HG03064 (cell line): ENCODE measurements around the gene GARIN5A.
A peak's percentile ranks its signal among the peaks of the same experiment; 100 is the strongest.
"Not testable (repeated sequence)": the region's sequence is repeated elsewhere in the genome, so short reads cannot be mapped to it uniquely, and the experiment has no call there.

Experiments
- ATAC-seq: cut with Tn5 transposase; IDR thresholded peaks from one replicate; pipeline ENCODE4 v1.9.1; 2021; ENCODE audit warnings: low read depth; ENCODE audit not compliant: unreplicated experiment

Gene GARIN5A

GRCh38 chr19:50465986-50466705 lies 10.5 kb downstream of the GARIN5A start:
- ATAC-seq, result no peak

- no peak for ATAC-seq
Observed at GRCh38 chr19:50465000-50465399, 11.6 kb downstream of the GARIN5A start.

- ATAC-seq, result no peak
Observed at GRCh38 chr19:50464348-50464747, 12.3 kb downstream of the GARIN5A start.

- no peak for ATAC-seq
Observed at GRCh38 chr19:50462970-50463369, 13.7 kb downstream of the GARIN5A start.

GRCh38 chr19:50461066-50461875 lies 15.4 kb downstream of the GARIN5A start:
- ATAC-seq, result no peak

- ATAC-seq, result peak; percentile 70
Observed at GRCh38 chr19:50460161-50460765, 16.4 kb downstream of the GARIN5A start.

- no peak for ATAC-seq
Observed at GRCh38 chr19:50459638-50460037, 17.0 kb downstream of the GARIN5A start.

- ATAC-seq, result no peak
Observed at GRCh38 chr19:50459067-50459456, 17.6 kb downstream of the GARIN5A start.

- no peak for ATAC-seq
Observed at GRCh38 chr19:50458396-50459066, 18.1 kb downstream of the GARIN5A start.

GRCh38 chr19:50457300-50457699 lies 19.3 kb downstream of the GARIN5A start:
- ATAC-seq, result no peak

- ATAC-seq, result no peak
Observed at GRCh38 chr19:50455992-50456391, 20.7 kb downstream of the GARIN5A start.

GRCh38 chr19:50453243-50453642 lies 23.4 kb downstream of the GARIN5A start:
- no peak for ATAC-seq

- no peak for ATAC-seq
Observed at GRCh38 chr19:50451223-50451534, 25.5 kb downstream of the GARIN5A start.

GRCh38 chr19:50450369-50451222 lies 26.1 kb downstream of the GARIN5A start:
- ATAC-seq, result no peak

GRCh38 chr19:50449236-50449899 lies 27.3 kb downstream of the GARIN5A start:
- no peak for ATAC-seq

GRCh38 chr19:50447750-50448149 lies 28.9 kb downstream of the GARIN5A start:
- ATAC-seq, result no peak

GRCh38 chr19:50447053-50447452 lies 29.6 kb downstream of the GARIN5A start:
- no peak for ATAC-seq

GRCh38 chr19:50444059-50444458 lies 32.6 kb downstream of the GARIN5A start:
- no peak for ATAC-seq

GRCh38 chr19:50439130-50439529 lies 37.5 kb downstream of the GARIN5A start:
- ATAC-seq, result not testable (repeated sequence)
